Fibroblast of lung (primary cell): ENCODE data around the gene PCSK2. TPM values are rescaled to one million over a fixed set of nuclear protein-coding genes. Genes with fewer than 3 reads are reported as not detected.

Experiments used
- DNase-seq, 2 donors: peaks; one replicate each; pipeline versions ENCODE4 v3.0.0 to v3.0.0-alpha.2; 2010; ENCODE audit warnings: low read depth in 2 of 2
- H2AFZ ChIP-seq: 2 replicates; pipeline ENCODE4 v1.5.1; 2012; ENCODE audit warnings: low read length, control low read depth, inconsistent platforms
- H3K27ac ChIP-seq: 2 replicates; pipeline ENCODE4 v1.5.1; 2011; ENCODE audit warnings: low read length, control low read depth; ENCODE audit not compliant: insufficient read depth
- H3K27me3 ChIP-seq: 2 replicates; pipeline ENCODE4 v1.5.1; 2011; ENCODE audit warnings: mild to moderate bottlenecking, low read length; ENCODE audit not compliant: control insufficient read depth, insufficient read depth
- H3K36me3 ChIP-seq: 2 replicates; pipeline ENCODE4 v1.5.1; 2011; ENCODE audit warnings: low read length; ENCODE audit not compliant: control insufficient read depth, insufficient read depth
- H3K4me1 ChIP-seq: 2 replicates; pipeline ENCODE4 v1.5.1; 2011; ENCODE audit warnings: low read length; ENCODE audit not compliant: control insufficient read depth, insufficient read depth; ENCODE audit errors: extremely low read depth
- H3K4me2 ChIP-seq: 2 replicates; pipeline ENCODE4 v1.5.1; 2011; ENCODE audit warnings: low read length, control low read depth; ENCODE audit not compliant: insufficient read depth; ENCODE audit errors: extremely low read depth
- H3K4me3 ChIP-seq, 4 experiments: fragments of 200-600 bp in 1 of 4; sonication (generic) in 1 of 4; replicated peaks in 1 of 4; 2 replicates each; pipeline ENCODE4 v1.5.1; 2011 to 2016; ENCODE audit warnings: low read length in 4 of 4, low read depth in 3 of 4, mild to moderate bottlenecking in 3 of 4, control low read depth in 2 of 4, inconsistent platforms in 1 of 4, mixed read lengths in 1 of 4; ENCODE audit not compliant: insufficient read depth in 1 of 4; ENCODE audit errors: control extremely low read depth in 1 of 4
- H3K79me2 ChIP-seq: 2 replicates; pipeline ENCODE4 v1.5.1; 2012; ENCODE audit warnings: mild to moderate bottlenecking, low read length, inconsistent platforms; ENCODE audit not compliant: control insufficient read depth, insufficient read depth
- H3K9ac ChIP-seq: 2 replicates; pipeline ENCODE4 v1.5.1; 2011; ENCODE audit warnings: mild to moderate bottlenecking, low read length, control low read depth; ENCODE audit not compliant: insufficient read depth
- H3K9me3 ChIP-seq: 2 replicates; pipeline ENCODE4 v1.5.1; 2012; ENCODE audit warnings: low read depth, low read length; ENCODE audit not compliant: control insufficient read depth, insufficient read depth
- H4K20me1 ChIP-seq: 2 replicates; pipeline ENCODE4 v1.5.1; 2011; ENCODE audit warnings: low read length; ENCODE audit not compliant: control insufficient read depth, insufficient read depth; ENCODE audit errors: extremely low read depth
- EZH2 ChIP-seq: IDR thresholded peaks from 2 replicates; pipeline ENCODE4 v1.5.1; 2012; ENCODE audit warnings: low read length, control low read depth, mild to moderate bottlenecking; ENCODE audit errors: missing control alignments
- polyA plus RNA-seq, 2 donors: library from polyadenylated mRNA; depleted of rRNA in 1 of 2; stranded (reverse) in 1 of 2; unstranded in 1 of 2; fragments of >200 nt; gene quantifications; 2 replicates each; pipeline ENCODE4 v1.2.1, GENCODE V29; 2011 to 2012; ENCODE audit warnings: missing spikeins in 1 of 2
- total RNA-seq: library from RNA; depleted of rRNA; stranded (reverse); fragments of >200 nt; gene quantifications from 2 replicates; pipeline ENCODE4 v1.2.1, GENCODE V29; 2014
- TF ChIP-seq, protein P1 (sequence below), 2 donors: IDR thresholded peaks in 1 of 2; conservative IDR thresholded peaks in 1 of 2; 1 replicate in 1 of 2; 2 replicates in 1 of 2; pipeline ENCODE4 v1.5.1; 2011 to 2012; ENCODE audit warnings: low read length in 2 of 2, control low read depth in 1 of 2, inconsistent platforms in 1 of 2, low read depth in 1 of 2, mild to moderate bottlenecking in 1 of 2

The PCSK2 gene
- total and polyA plus RNA-seq, 2 donors (not counting 1 experiment from before 2014, with no cell fraction given): under 0.01 to 1.2 TPM

DNA sequence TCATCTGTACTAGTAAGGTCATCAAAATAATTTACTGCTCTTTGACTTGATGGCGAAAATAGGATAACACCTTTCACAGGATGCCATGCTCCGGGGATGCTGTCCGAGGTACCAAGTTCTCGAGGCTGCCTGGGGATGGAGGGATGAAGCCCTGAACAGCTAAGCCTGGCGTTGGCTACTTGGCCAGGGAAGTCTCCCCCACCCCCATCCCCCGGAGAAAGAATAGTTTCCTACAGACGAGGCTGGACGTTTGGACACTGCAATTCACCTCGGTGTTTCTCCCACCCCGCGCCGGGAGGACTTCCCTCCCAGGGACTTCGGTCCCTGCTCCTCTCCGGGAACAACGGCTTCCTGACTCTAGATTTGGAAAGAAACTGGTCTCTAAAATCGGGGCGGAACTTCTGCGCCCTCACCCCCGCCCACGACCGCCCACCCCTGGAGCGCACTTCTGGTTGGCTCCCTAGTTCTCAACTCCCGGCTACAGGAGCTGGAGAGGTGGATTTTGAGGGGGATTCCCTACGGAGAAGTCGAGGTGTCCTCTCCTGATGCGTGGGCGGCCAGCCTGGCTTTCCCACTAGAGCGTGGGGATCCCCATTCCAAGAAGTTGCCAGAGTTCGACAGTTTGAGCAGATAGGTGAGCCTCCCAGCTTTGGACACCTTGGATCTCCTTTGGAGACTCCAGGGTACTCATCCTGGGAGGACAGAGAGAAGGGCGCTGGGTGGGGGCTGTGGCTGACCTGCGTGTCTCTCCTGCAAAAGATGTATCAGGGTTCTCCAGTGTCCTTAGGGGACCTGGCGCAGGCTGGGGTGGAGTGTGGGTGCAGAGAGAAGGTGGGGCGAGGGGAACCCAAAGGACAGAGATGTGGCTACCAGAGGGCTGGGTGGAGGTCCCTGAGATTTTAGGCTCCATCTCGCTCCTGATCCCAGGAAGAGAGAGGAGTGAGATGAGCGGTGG is 1.1 kb downstream of the PCSK2 start:
- Histone ChIP-seq H3K79me2 (no peaks in the 10 kb centered on the region), H3K9me3 (no peaks in the 10 kb centered on the region), H3K4me2 (no peak overlapping the region), H3K36me3 (no peaks in the 10 kb centered on the region), H3K27me3 (peaks cover 14% of the 10 kb centered on the region), H3K4me3 (no peak overlapping the region), H2AFZ (no peak overlapping the region), H3K4me1 (no peaks in the 10 kb centered on the region), H4K20me1 (no peaks in the 10 kb centered on the region), H3K9ac (no peak overlapping the region), H3K27ac (no peak overlapping the region)
- DNase-seq: peak in 1 of 2 donors; percentile 1
- TF ChIP-seq, protein P1, sequence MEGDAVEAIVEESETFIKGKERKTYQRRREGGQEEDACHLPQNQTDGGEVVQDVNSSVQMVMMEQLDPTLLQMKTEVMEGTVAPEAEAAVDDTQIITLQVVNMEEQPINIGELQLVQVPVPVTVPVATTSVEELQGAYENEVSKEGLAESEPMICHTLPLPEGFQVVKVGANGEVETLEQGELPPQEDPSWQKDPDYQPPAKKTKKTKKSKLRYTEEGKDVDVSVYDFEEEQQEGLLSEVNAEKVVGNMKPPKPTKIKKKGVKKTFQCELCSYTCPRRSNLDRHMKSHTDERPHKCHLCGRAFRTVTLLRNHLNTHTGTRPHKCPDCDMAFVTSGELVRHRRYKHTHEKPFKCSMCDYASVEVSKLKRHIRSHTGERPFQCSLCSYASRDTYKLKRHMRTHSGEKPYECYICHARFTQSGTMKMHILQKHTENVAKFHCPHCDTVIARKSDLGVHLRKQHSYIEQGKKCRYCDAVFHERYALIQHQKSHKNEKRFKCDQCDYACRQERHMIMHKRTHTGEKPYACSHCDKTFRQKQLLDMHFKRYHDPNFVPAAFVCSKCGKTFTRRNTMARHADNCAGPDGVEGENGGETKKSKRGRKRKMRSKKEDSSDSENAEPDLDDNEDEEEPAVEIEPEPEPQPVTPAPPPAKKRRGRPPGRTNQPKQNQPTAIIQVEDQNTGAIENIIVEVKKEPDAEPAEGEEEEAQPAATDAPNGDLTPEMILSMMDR (conservative IDR thresholded peaks at IDR 0.05 in 1 of 2, IDR thresholded peaks at IDR 0.05 in 1 of 2; ENCODE audit: low read depth in 1 of 2, low read length in 2 of 2): no peak
- TF ChIP-seq EZH2: no peak

DNA sequence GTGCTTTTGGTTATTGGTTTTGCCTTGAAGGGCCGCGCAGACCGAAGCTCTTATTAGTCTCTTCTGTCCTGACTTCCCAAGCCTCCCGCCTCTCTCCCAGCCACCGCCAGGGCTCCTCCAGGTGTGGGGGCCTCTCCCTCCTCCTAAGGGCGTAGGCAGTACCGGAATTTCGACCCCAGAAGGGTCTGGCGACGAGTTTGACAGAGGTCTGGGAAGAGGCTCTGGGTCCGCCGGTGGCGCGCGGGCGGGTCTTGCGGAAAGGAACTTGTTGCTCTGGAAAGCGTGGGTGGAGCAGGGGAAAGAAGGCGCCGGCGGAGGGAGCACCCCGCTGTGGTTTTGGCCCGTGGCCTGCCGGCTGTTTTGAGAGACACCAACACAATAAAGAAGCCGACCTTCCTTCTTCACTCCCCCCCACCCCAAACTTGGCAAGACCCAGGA is 1.8 kb downstream of the PCSK2 start:
- DNase-seq: no peak
- Histone ChIP-seq H3K36me3 (no peaks in the 10 kb centered on the region), H3K9ac (no peak overlapping the region), H3K4me3 (no peak overlapping the region), H2AFZ (no peak overlapping the region), H3K27me3 (peaks cover 14% of the 10 kb centered on the region), H3K4me1 (no peaks in the 10 kb centered on the region), H3K9me3 (no peaks in the 10 kb centered on the region), H3K27ac (no peak overlapping the region), H4K20me1 (no peaks in the 10 kb centered on the region), H3K79me2 (no peaks in the 10 kb centered on the region), H3K4me2 (no peak overlapping the region)
- TF ChIP-seq, protein P1 (conservative IDR thresholded peaks at IDR 0.05 in 1 of 2, IDR thresholded peaks at IDR 0.05 in 1 of 2; ENCODE audit: low read depth in 1 of 2, low read length in 2 of 2): no peak
- peak; percentile 22 for TF ChIP-seq EZH2

DNA sequence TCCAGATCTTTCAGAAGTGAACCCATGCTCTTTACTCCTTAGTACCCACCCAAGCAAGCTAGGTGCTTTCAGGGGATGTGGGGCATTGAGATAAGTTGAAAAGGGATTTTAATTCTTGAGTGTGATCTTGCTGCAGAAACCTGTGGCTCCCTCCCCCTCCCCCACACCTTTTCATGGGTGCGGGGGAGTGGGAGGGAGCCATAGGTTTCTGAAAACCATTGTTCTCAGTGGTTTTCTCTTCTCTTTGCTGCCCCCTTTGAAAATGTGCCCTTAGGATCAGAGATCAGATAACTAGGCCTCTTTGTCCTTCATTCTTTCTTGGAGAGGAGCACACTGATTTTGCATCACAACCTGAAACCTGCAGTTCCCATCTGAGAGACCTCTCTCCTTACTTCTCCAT is 2.4 kb downstream of the PCSK2 start:
- H3K4me2 ChIP-seq: no peak overlapping the region
- no peak for DNase-seq

More for the DNA sequence above, 2.4 kb downstream of the PCSK2 start:
- H3K27ac ChIP-seq: no peak overlapping the region
- no peaks in the 10 kb centered on the region for H3K36me3 ChIP-seq
- H4K20me1 ChIP-seq: no peaks in the 10 kb centered on the region
- H3K9ac ChIP-seq: no peak overlapping the region
- no peak overlapping the region for H2AFZ ChIP-seq
- H3K27me3 ChIP-seq: peaks cover 14% of the 10 kb centered on the region
- no peaks in the 10 kb centered on the region for H3K79me2 ChIP-seq
- H3K4me3 ChIP-seq: no peak overlapping the region
- H3K9me3 ChIP-seq: no peaks in the 10 kb centered on the region
- TF ChIP-seq, protein P1 (conservative IDR thresholded peaks at IDR 0.05 in 1 of 2, IDR thresholded peaks at IDR 0.05 in 1 of 2; ENCODE audit: low read depth in 1 of 2, low read length in 2 of 2): no peak
- peak; percentile 4 for TF ChIP-seq EZH2
- H3K4me1 ChIP-seq: no peaks in the 10 kb centered on the region
